Kidney (tissue), 14 donors: ENCODE results near the gene CD300E. TPM values are rescaled to one million over a fixed set of nuclear protein-coding genes. Genes with fewer than 3 reads are reported as not detected.
A peak's percentile ranks its signal among the peaks of the same experiment; 100 is the strongest.

ENCODE experiments used
- DNase-seq, 5 donors: peaks; one replicate each; pipeline ENCODE4 v3.0.0-alpha.2; 2013 to 2020
- FAIRE-seq: peaks from 2 replicates; lab custom pipeline; 2012; peaks lifted over from hg19 to GRCh38; lab: Jason Lieb, UNC
- H3K27ac ChIP-seq, 2 donors: one replicate each; pipeline ENCODE4 v1.7.0; 2013; ENCODE audit warnings: low read depth in 2 of 2, low read length in 2 of 2, inconsistent platforms in 1 of 2
- H3K27me3 ChIP-seq: one replicate; pipeline ENCODE4 v1.7.1; 2013; ENCODE audit warnings: low read length, inconsistent platforms; ENCODE audit not compliant: control insufficient read depth, insufficient read depth
- H3K36me3 ChIP-seq, 3 donors: one replicate each; pipeline versions ENCODE4 v1.7.0 to v1.7.1; 2013; ENCODE audit warnings: low read length in 3 of 3, control low read depth in 1 of 3, inconsistent platforms in 1 of 3; ENCODE audit not compliant: insufficient read depth in 3 of 3, control insufficient read depth in 2 of 3
- H3K4me1 ChIP-seq, 3 donors: one replicate each; pipeline versions ENCODE4 v1.7.0 to v1.7.1; 2013; ENCODE audit warnings: low read length in 3 of 3, inconsistent platforms in 1 of 3, low read depth in 1 of 3; ENCODE audit not compliant: control insufficient read depth in 2 of 3, insufficient read depth in 2 of 3
- H3K4me3 ChIP-seq, 3 donors: one replicate each; pipeline versions ENCODE4 v1.7.0 to v1.8.1; 2013; ENCODE audit warnings: low read length in 3 of 3, control low read depth in 1 of 3, inconsistent platforms in 1 of 3
- H3K9ac ChIP-seq, 3 donors: one replicate each; pipeline versions ENCODE4 v1.7.0 to v1.7.1; 2013; ENCODE audit warnings: low read length in 3 of 3, control low read depth in 1 of 3, inconsistent platforms in 1 of 3
- H3K9me3 ChIP-seq, 3 donors: one replicate each; pipeline versions ENCODE4 v1.7.0 to v1.7.1; 2013; ENCODE audit warnings: low read length in 3 of 3, control low read depth in 1 of 3, inconsistent platforms in 1 of 3; ENCODE audit not compliant: control insufficient read depth in 2 of 3, insufficient read depth in 1 of 3
- CTCF ChIP-seq: IDR thresholded peaks from 3 replicates; pipeline ENCODE4 v1.5.1; 2012; ENCODE audit warnings: mild to moderate bottlenecking, moderate library complexity, borderline replicate concordance; ENCODE audit not compliant: insufficient read depth; ENCODE audit errors: extremely low read depth
- intact Hi-C: fragments of 100-400 bp; cut with DNase I; formaldehyde crosslinking; loops from one replicate; pipeline ENCODE4 v1.11.1; 2022
- polyA plus RNA-seq: library from polyadenylated mRNA; stranded (reverse); fragments of 350-450 nt; fragmentation: Illumina TruSeq; extraction: RNeasy Lipid Tissue Mini Kit (QIAGEN cat#74804); gene quantifications from one replicate; pipeline ENCODE4 v1.2.3, GENCODE V29; 2014; ENCODE audit warnings: low read depth, low replicate concordance; ENCODE audit not compliant: insufficient read depth
- total RNA-seq: library from RNA; stranded (reverse); fragmentation: NEBNext Ultra II Directional; extraction: Animal tissue kit (Norgen Biotek cat#: 25700); gene quantifications from one replicate; pipeline ENCODE4 v1.2.1, GENCODE V29; 2021
- donor health status: control.
- donor health status: control.
- donor health status: control.
- donor health status: control.
- donor health status: control.
- donor health status: DM: yes; HTN: yes; CAD: no.
- donor health status: Normal renal cell carcinoma (clear cell type).

Gene CD300E
- total and polyA plus RNA-seq, 2 donors from 2014 or later = 0.39 to 2.5 TPM

- FAIRE-seq = no peak
- Histone ChIP-seq H3K36me3 (no peaks in the 10 kb centered on the region), H3K27ac (no peak overlapping the region), H3K4me3 (no peak overlapping the region), H3K27me3 (no peaks in the 10 kb centered on the region), H3K9ac (no peak overlapping the region), H3K9me3 (no peaks in the 10 kb centered on the region), H3K4me1 (no peaks in the 10 kb centered on the region)
- DNase-seq = peak in 2 of 5 donors; percentile 13 to 27
- TF ChIP-seq CTCF = no peak
- intact Hi-C loops = no loop called here
Observed at GRCh38 chr17:74585711-74586110, 37.8 kb downstream of the CD300E start.

- no peak for DNase-seq
- TF ChIP-seq CTCF = no peak
- H3K9me3 ChIP-seq = no peaks in the 10 kb centered on the region
- H3K4me3 ChIP-seq = no peak overlapping the region
- H3K27me3 ChIP-seq = no peaks in the 10 kb centered on the region
- intact Hi-C loops = no loop called here
- H3K9ac ChIP-seq = no peak overlapping the region
- no peak for FAIRE-seq
- no peak overlapping the region for H3K27ac ChIP-seq
- H3K36me3 ChIP-seq = no peaks in the 10 kb centered on the region
- no peaks in the 10 kb centered on the region for H3K4me1 ChIP-seq
Observed at GRCh38 chr17:74584292-74585060, 39.1 kb downstream of the CD300E start.

GRCh38 chr17:74582633-74583032 is 40.9 kb downstream of the CD300E start:
- DNase-seq = no peak
- H3K27ac ChIP-seq = no peak overlapping the region
- no peak for FAIRE-seq
- no peaks in the 10 kb centered on the region for H3K36me3 ChIP-seq
- H3K9me3 ChIP-seq = no peaks in the 10 kb centered on the region
- H3K4me1 ChIP-seq = no peaks in the 10 kb centered on the region
- intact Hi-C loops = no loop called here
- TF ChIP-seq CTCF = no peak
- H3K27me3 ChIP-seq = no peaks in the 10 kb centered on the region
- no peak overlapping the region for H3K4me3 ChIP-seq
- no peak overlapping the region for H3K9ac ChIP-seq
